ENCODE data around the gene CPXM1. TPM values are rescaled to one million over a fixed set of nuclear protein-coding genes. Genes with fewer than 3 reads are reported as not detected.
A peak's percentile ranks its signal among the peaks of the same experiment; 100 is the strongest.
"Not testable (repeated sequence)": the region's sequence is repeated elsewhere in the genome, so short reads cannot be mapped to it uniquely, and the experiment has no call there.

Gene CPXM1
- total and polyA plus RNA-seq, 5 experiments from 2014 or later: 0.27 to 0.56 (median 0.35) TPM; not detected in 1

DNA sequence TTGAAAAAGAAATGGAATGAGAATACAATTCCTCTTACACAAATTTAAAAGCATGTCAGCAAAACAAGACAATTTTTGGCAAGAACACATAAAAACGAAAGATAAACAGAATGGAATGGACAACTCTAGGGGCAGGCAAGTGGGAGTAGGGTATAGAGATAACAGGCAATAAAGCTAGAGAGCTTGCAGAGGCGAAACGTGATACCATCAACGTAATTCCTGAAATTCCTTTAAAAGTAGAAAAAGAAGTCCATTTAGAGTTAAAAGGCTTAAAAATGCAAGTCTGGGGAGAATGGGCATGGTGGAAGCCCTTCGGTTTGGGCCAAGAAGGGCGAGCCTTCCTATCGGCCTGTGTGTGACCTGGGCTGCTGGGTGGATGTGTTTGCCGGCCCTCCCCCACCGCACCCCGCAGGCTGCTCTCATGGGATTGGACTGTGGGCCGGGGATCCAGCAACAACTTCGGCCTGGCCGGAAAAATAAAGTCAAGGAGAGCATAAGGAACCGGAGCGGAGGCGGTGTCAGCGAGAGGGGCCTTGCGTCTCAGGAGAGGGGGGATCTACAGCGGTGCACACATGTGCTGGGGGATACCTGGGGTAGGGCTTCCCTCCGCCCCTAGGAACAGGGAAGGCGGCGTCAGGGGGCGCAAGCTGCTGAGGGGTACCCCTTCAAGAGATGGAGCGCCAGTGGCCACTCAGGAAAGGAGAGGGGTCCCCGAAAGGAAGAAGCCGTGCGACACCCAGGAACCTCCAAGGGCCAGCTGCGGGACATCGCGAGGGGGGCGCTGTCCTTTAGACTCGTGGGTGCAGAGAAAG lies 19.9 kb upstream of the CPXM1 start:
- Mint-ChIP-seq H3K27ac (no peak overlapping the region), H3K36me3 (no peaks in the 10 kb centered on the region), H3K27me3 (peaks cover 4 to 15% (median 13%) of the 10 kb centered on the region in 5 donors), H3K4me3 (peak overlapping the region in 8 of 10 donors; percentile 11 to 79 (median 49)), H3K4me1 (peaks cover 9 to 24% (median 20%) of the 10 kb centered on the region in 4 donors), H3K9me3 (no peaks in the 10 kb centered on the region)
- ATAC-seq: no peak
- POLR2A ChIA-PET: interaction anchor here (0.7 to 2.6 kb wide), 3 partner anchors 13 to 76 kb away, joined by 4 to 13 read pairs (median 6); partner anchors contain the start of genes PCED1A and VPS16
- no peak for DNase-seq

DNA sequence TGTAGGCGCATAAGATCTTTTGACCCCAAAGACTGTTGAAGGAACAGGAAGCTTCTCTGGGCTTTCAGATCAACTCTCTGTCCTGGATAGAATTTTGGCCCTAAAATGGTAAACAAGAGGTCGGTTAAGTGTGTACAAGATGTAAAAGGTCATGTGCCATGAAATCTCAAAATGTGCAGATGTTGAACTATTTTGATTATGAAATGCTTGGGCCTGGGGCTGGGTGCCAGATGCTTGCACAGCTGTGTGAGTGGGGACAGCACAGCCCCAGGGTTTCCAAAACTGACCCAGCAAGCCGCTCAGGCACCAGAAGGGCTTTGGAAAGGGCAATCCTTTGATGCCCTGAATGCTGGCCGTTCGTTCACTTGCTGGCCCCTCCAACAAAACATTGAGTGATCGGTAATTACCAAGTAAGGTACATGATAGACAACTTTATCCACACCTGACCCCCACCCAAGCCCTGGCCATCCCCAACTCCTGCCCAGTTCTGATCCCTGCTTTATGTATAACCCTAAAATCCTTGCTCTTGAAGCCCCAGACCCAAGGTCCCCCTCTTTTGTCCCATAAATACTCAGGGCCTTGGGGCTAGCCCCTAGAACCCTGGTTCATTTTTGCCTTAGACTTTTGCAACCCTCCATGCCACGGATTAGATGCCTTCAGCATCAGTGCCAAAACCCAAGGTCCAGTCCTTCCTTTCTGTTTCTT lies 17.6 kb upstream of the CPXM1 start:
- no peak for DNase-seq
- no peak for ATAC-seq
- POLR2A ChIA-PET: no interaction called here
- Mint-ChIP-seq H3K4me3 (no peak overlapping the region), H3K4me1 (peaks cover 9 to 24% (median 20%) of the 10 kb centered on the region in 4 donors), H3K27me3 (peaks cover 4 to 22% (median 20%) of the 10 kb centered on the region in 5 donors), H3K27ac (no peak overlapping the region), H3K36me3 (peaks cover 0 to 3% (median 3%) of the 10 kb centered on the region in 3 donors), H3K9me3 (peaks cover 0 to 7% (median 0%) of the 10 kb centered on the region in 9 donors)

DNA sequence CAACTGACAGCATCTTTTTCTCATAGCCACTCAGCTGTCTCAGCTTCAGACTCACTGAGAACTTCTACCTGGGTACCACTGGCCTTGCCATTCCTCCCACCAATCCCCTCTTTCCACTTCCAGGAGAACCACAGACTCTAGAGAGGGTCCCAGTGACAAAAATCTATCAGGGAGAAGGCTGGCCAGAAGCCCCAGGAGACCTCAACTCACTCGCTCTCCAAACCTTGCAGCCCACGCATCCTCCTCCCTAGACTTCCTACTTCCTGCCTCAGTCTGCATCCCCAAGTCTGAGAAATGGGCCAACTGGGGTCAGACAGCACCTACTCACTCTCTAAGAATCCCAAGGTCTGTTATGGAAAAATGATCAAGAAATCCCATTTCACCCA lies 16.9 kb upstream of the CPXM1 start:
- H3K9me3 Mint-ChIP-seq: peaks cover 0 to 11% (median 3%) of the 10 kb centered on the region in 9 donors
- POLR2A ChIA-PET: no interaction called here
- peaks cover 9 to 24% (median 20%) of the 10 kb centered on the region in 4 donors for H3K4me1 Mint-ChIP-seq
- ATAC-seq (no peak), DNase-seq (no peak)
- no peak overlapping the region for H3K4me3 Mint-ChIP-seq
- peaks cover 0 to 7% (median 4%) of the 10 kb centered on the region in 3 donors for H3K36me3 Mint-ChIP-seq
- H3K27me3 Mint-ChIP-seq: peaks cover 6 to 28% (median 23%) of the 10 kb centered on the region in 5 donors
- H3K27ac Mint-ChIP-seq: peak overlapping the region in 1 of 10 donors; percentile 5

DNA sequence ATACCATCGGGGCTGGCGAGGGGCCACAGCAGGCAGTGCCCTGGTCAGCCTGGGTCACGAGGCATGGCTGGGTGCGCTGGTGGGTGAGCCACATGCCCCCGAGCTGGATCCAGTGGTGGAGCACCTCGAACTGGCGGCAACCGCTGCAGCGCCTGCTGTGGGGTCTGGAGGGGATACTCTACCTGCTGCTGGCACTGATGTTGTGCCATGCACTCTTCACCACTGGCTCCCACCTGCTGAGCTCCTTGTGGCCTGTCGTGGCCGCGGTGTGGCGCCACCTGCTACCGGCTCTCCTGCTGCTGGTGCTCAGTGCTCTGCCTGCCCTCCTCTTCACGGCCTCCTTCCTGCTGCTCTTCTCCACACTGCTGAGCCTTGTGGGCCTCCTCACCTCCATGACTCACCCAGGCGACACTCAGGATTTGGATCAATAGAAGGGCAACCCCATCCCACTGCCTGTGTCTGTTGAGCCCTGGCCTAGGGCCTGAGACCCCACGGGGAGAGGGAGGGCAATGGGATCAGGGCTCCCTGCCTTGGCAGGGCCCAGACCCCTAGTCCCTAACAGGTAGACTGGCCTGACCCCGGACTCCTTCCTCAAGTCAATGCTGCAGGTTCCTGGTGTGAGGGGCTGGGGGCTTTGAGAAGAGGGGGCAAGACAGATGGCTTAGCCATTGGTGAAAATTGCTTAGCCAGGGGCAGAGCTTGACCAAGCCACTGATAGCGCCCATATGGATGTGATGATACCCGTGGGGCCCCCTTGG lies 16.3 kb upstream of the CPXM1 start:
- H3K4me3 Mint-ChIP-seq: no peak overlapping the region
- DNase-seq: peak in 2 of 10 donors; percentile 33 to 36

GRCh38 chr20:2816030-2816582 lies 15.7 kb upstream of the CPXM1 start, which contains the start of gene TMEM239:
TMEM239 (plus strand) TSS chr20:2816364; CDS start chr20:2816555, 191 bp downstream.
- H3K4me1 Mint-ChIP-seq: peaks cover 0 to 15% (median 14%) of the 10 kb centered on the region in 4 donors
- H3K9me3 Mint-ChIP-seq: peaks cover 0 to 16% (median 10%) of the 10 kb centered on the region in 9 donors
- POLR2A ChIA-PET: no interaction called here
- H3K4me3 Mint-ChIP-seq: no peak within 1 kb of the TSS
- DNase-seq (peak in 1 of 10 donors; percentile 36), ATAC-seq (no peak)
- peak within 1 kb of the TSS in 1 of 10 donors; percentile 31 for H3K27ac Mint-ChIP-seq
- H3K36me3 Mint-ChIP-seq: peaks cover 0 to 14% (median 10%) of the 10 kb centered on the region in 3 donors
- peaks cover 7 to 38% (median 27%) of the 10 kb centered on the region in 5 donors for H3K27me3 Mint-ChIP-seq

More for the DNA sequence above, 16.3 kb upstream of the CPXM1 start:
- H3K27ac Mint-ChIP-seq: peak overlapping the region in 1 of 10 donors; percentile 31
- H3K27me3 Mint-ChIP-seq: peaks cover 5 to 34% (median 28%) of the 10 kb centered on the region in 5 donors
- H3K4me1 Mint-ChIP-seq: peaks cover 4 to 19% (median 18%) of the 10 kb centered on the region in 4 donors
- H3K36me3 Mint-ChIP-seq: peaks cover 0 to 13% (median 10%) of the 10 kb centered on the region in 3 donors
- ATAC-seq: peak in 1 of 2 donors; percentile 30
- POLR2A ChIA-PET: no interaction called here
- peaks cover 0 to 14% (median 9%) of the 10 kb centered on the region in 9 donors for H3K9me3 Mint-ChIP-seq

GRCh38 chr20:2815242-2815900 lies 14.9 kb upstream of the CPXM1 start:
- peaks cover 9 to 34% (median 27%) of the 10 kb centered on the region in 5 donors for H3K27me3 Mint-ChIP-seq
- peaks cover 0 to 14% (median 10%) of the 10 kb centered on the region in 3 donors for H3K36me3 Mint-ChIP-seq
- peak overlapping the region in 2 of 10 donors; percentile 8 to 52 for H3K27ac Mint-ChIP-seq
- H3K9me3 Mint-ChIP-seq: peaks cover 0 to 16% (median 10%) of the 10 kb centered on the region in 9 donors
- H3K4me1 Mint-ChIP-seq: peaks cover 0 to 12% (median 10%) of the 10 kb centered on the region in 4 donors
- DNase-seq (no peak), ATAC-seq (no peak)
- H3K4me3 Mint-ChIP-seq: no peak overlapping the region
- POLR2A ChIA-PET: no interaction called here

- ATAC-seq (no peak), DNase-seq (peak in 1 of 10 donors; percentile 31)
- Mint-ChIP-seq H3K4me1 (peaks cover 0 to 6% (median 3%) of the 10 kb centered on the region in 4 donors), H3K27ac (peak within 1 kb of the TSS in 3 of 10 donors; percentile 8 to 60 (median 11)), H3K27me3 (peaks cover 9 to 26% (median 23%) of the 10 kb centered on the region in 5 donors), H3K36me3 (peaks cover 0 to 14% (median 10%) of the 10 kb centered on the region in 3 donors), H3K9me3 (peaks cover 0 to 16% (median 10%) of the 10 kb centered on the region in 9 donors), H3K4me3 (no peak within 1 kb of the TSS)
- POLR2A ChIA-PET: no interaction called here
These were observed 14.2 kb upstream of the CPXM1 start, which contains the start of gene C20orf141 for GRCh38 chr20:2814587-2815051. C20orf141 (plus strand) TSS chr20:2814987; CDS start chr20:2815185, 198 bp downstream.

GRCh38 chr20:2814076-2814475 lies 13.6 kb upstream of the CPXM1 start:
- H3K4me3 Mint-ChIP-seq: no peak overlapping the region
- peaks cover 0 to 7% (median 3%) of the 10 kb centered on the region in 4 donors for H3K4me1 Mint-ChIP-seq
- H3K27ac Mint-ChIP-seq: peak overlapping the region in 2 of 10 donors; percentile 11 to 60
- ATAC-seq (no peak), DNase-seq (no peak)
- H3K27me3 Mint-ChIP-seq: peaks cover 11 to 26% (median 23%) of the 10 kb centered on the region in 5 donors
- POLR2A ChIA-PET: no interaction called here
- H3K9me3 Mint-ChIP-seq: peaks cover 0 to 17% (median 10%) of the 10 kb centered on the region in 9 donors
- peaks cover 0 to 14% (median 10%) of the 10 kb centered on the region in 3 donors for H3K36me3 Mint-ChIP-seq

- DNase-seq: no peak
- Mint-ChIP-seq H3K9me3 (peaks cover 0 to 20% (median 10%) of the 10 kb centered on the region in 9 donors), H3K4me3 (no peak overlapping the region), H3K27ac (no peak overlapping the region), H3K36me3 (peaks cover 0 to 14% (median 10%) of the 10 kb centered on the region in 3 donors), H3K27me3 (peaks cover 14 to 39% (median 28%) of the 10 kb centered on the region in 5 donors), H3K4me1 (peaks cover 0 to 6% (median 2%) of the 10 kb centered on the region in 4 donors)
- POLR2A ChIA-PET: interaction anchor here (0.8 kb wide), 1 partner anchor 28 kb away, joined by 3 read pairs; no protein-coding TSS in a partner anchor
- ATAC-seq: no peak
These were observed 11.8 kb upstream of the CPXM1 start for GRCh38 chr20:2812189-2812588.

GRCh38 chr20:2809690-2810089 lies 9.3 kb upstream of the CPXM1 start:
- Mint-ChIP-seq H3K4me1 (peaks cover 0 to 5% (median 2%) of the 10 kb centered on the region in 4 donors), H3K9me3 (peaks cover 0 to 20% (median 10%) of the 10 kb centered on the region in 9 donors), H3K36me3 (peaks cover 0 to 14% (median 10%) of the 10 kb centered on the region in 3 donors), H3K27me3 (peaks cover 19 to 52% (median 43%) of the 10 kb centered on the region in 5 donors), H3K4me3 (no peak overlapping the region), H3K27ac (no peak overlapping the region)
- no peak for DNase-seq
- POLR2A ChIA-PET: no interaction called here
- ATAC-seq: no peak

- Mint-ChIP-seq H3K36me3 (peaks cover 0 to 10% (median 8%) of the 10 kb centered on the region in 3 donors), H3K27me3 (peaks cover 26 to 61% (median 44%) of the 10 kb centered on the region in 5 donors)
These were observed 7.5 kb upstream of the CPXM1 start for GRCh38 chr20:2807929-2808328.

More at GRCh38 chr20:2807929-2808328, 7.5 kb upstream of the CPXM1 start:
- H3K9me3 Mint-ChIP-seq: peaks cover 0 to 15% (median 9%) of the 10 kb centered on the region in 9 donors
- ATAC-seq, DNase-seq, H3K27ac Mint-ChIP-seq, H3K4me3 Mint-ChIP-seq, POLR2A ChIA-PET, H3K4me1 Mint-ChIP-seq: not testable (repeated sequence)
